Measurements from ENCODE around the gene DLG1. TPM values are rescaled to one million over a fixed set of nuclear protein-coding genes. Genes with fewer than 3 reads are reported as not detected.

DLG1 gene
- total and polyA plus RNA-seq, 2 of the 4 experiments (the other 2 are of a cell fraction) = 21.2 to 57.7 TPM

GRCh38 chr3:197295871-197296270 is 2.5 kb downstream of the DLG1 start:
- TF ChIP-seq BHLHE40 (IDR thresholded peaks at IDR 0.05; ENCODE audit: low read depth, low read length) = no peak
- no peak for TF ChIP-seq SMC3 (IDR thresholded peaks at IDR 0.05; ENCODE audit: low read depth, low read length)
- no peak for TF ChIP-seq POLR2A (IDR thresholded peaks at IDR 0.05; ENCODE audit: low read depth, low read length)
- no peak for TF ChIP-seq ELK1 (IDR thresholded peaks at IDR 0.05; ENCODE audit: borderline replicate concordance, low read depth, low read length)
- no peak for TF ChIP-seq MXI1 (IDR thresholded peaks at IDR 0.05; ENCODE audit: borderline replicate concordance, low read depth, low read length)
- no peak for TF ChIP-seq CEBPB (IDR thresholded peaks at IDR 0.05; ENCODE audit: low read depth, low read length)
- no peak for TF ChIP-seq NFE2L2 (IDR thresholded peaks at IDR 0.05; ENCODE audit: low read depth, low read length)
- no peak for TF ChIP-seq RAD21 (IDR thresholded peaks at IDR 0.05; ENCODE audit: low read length)
- TF ChIP-seq FOS (IDR thresholded peaks at IDR 0.05; ENCODE audit: low read depth, low read length) = no peak
- no peak for TF ChIP-seq CHD1 (IDR thresholded peaks at IDR 0.05; ENCODE audit: low read depth, low read length)
- TF ChIP-seq USF2 (IDR thresholded peaks at IDR 0.05; ENCODE audit: low read depth, low read length) = no peak
- TF ChIP-seq RCOR1 (IDR thresholded peaks at IDR 0.05; ENCODE audit: insufficient replicate concordance, low read length) = no peak
- no peak for TF ChIP-seq MAZ (IDR thresholded peaks at IDR 0.05; ENCODE audit: borderline replicate concordance, low read depth, low read length)
- no peak for TF ChIP-seq CTCF (conservative IDR thresholded peaks at IDR 0.05; ENCODE audit: low read depth, low read length)
- BruUV-seq (replicated peaks) = no TSS peak
- ChIA-PET CTCF (no interaction called here), POLR2A (ENCODE audit: unreplicated experiment) (no interaction called here)
- no peak overlapping the region for H3K18ac ChIP-seq (ENCODE audit: low read depth, low read length)
- no peaks in the 10 kb centered on the region for H3K9me1 ChIP-seq (ENCODE audit: insufficient read depth, low read length)
- no peak overlapping the region for H4K91ac ChIP-seq (ENCODE audit: insufficient read depth, low read depth, low read length)
- H3K27ac ChIP-seq (ENCODE audit: insufficient read depth, low read length) = no peak overlapping the region
- H3K14ac ChIP-seq (replicated peaks; ENCODE audit: low read depth, low read length) = no peak overlapping the region
- H3K27me3 ChIP-seq (ENCODE audit: control insufficient read depth, insufficient read depth, low read length) = no peaks in the 10 kb centered on the region
- intact Hi-C loops (cut with micrococcal nuclease) = loop anchor here (5.0 kb wide), 1 partner anchor 171 kb away; no protein-coding TSS in a partner anchor
- H2AK5ac ChIP-seq (ENCODE audit: low read depth, low read length) = no peak overlapping the region
- no peak overlapping the region for H3K4me3 ChIP-seq (ENCODE audit: insufficient read depth, low read depth, low read length)
- H2BK20ac ChIP-seq (ENCODE audit: low read depth, low read length) = no peak overlapping the region
- WGBS, 2 experiments (ENCODE audit: extremely low coverage in 2 of 2, insufficient read length in 1 of 2) = 71% methylated on average over 1 of the region's 2 CpGs; no CpG with 5 or more reads in 1 of the 2 experiments
- dilution Hi-C loops (cut with HindIII; ENCODE audit: low sequenced_read_pairs, unreplicated experiment) = no loop called here
- H3K4me2 ChIP-seq (ENCODE audit: low read depth, low read length) = no peak overlapping the region
- no peak overlapping the region for H2AK9ac ChIP-seq (replicated peaks; ENCODE audit: low read depth, low read length, poor library complexity)
- H3K4me1 ChIP-seq (ENCODE audit: control insufficient read depth, insufficient read depth, low read length) = peaks cover 7% of the 10 kb centered on the region
- H2BK15ac ChIP-seq (ENCODE audit: low read depth, low read length) = no peak overlapping the region
- in situ Hi-C loops (cut with MboI; ENCODE audit: low sequenced_read_pairs) = loop anchor here (5.0 kb wide), 1 partner anchor 101 kb away; no protein-coding TSS in a partner anchor
- H3K9ac ChIP-seq (ENCODE audit: low read depth, low read length) = no peak overlapping the region
- ATAC-seq (ENCODE audit: low read depth) = no peak
- H3K4ac ChIP-seq (ENCODE audit: low read depth, low read length) = no peak overlapping the region
- H3K36me3 ChIP-seq (ENCODE audit: control insufficient read depth, insufficient read depth, low read length) = peaks cover 6% of the 10 kb centered on the region
- peaks cover 15% of the 10 kb centered on the region; the same call in 1 of the 2 replicates for H4K20me1 ChIP-seq (ENCODE audit: insufficient read depth, low read length)
- no peak overlapping the region for H2AFZ ChIP-seq (replicated peaks; ENCODE audit: low read length, poor library complexity)
- H4K5ac ChIP-seq (ENCODE audit: low read depth, low read length) = no peak overlapping the region
- no peak overlapping the region for H4K8ac ChIP-seq (ENCODE audit: low read depth in 2 of 2, low read length in 2 of 2)
- no peaks in the 10 kb centered on the region for H3K9me3 ChIP-seq (ENCODE audit: control insufficient read depth, insufficient read depth, low read length)
- peak overlapping the region; percentile 16 for H2BK5ac ChIP-seq (ENCODE audit: low read depth, low read length, poor library complexity, severe bottlenecking)
- no peak overlapping the region for H2BK120ac ChIP-seq (ENCODE audit: low read depth, low read length)
- peak overlapping the region; percentile 87 for H3K23ac ChIP-seq (ENCODE audit: low read depth, low read length)
- H3K79me1 ChIP-seq (ENCODE audit: low read depth in 1 of 2, low read length in 2 of 2) = peaks cover 13 to 45% of the 10 kb centered on the region in 2 experiments
- no peak for DNase-seq
- H3K56ac ChIP-seq (ENCODE audit: extremely low read depth, insufficient read depth, low read length) = no peak overlapping the region

Data from IMR-90 (cell line).